HG03159 (cell line): ENCODE data around the gene PYGO1.
"Not testable (repeated sequence)": the region's sequence is repeated elsewhere in the genome, so short reads cannot be mapped to it uniquely, and the experiment has no call there.

Experiments used
- ATAC-seq: cut with Tn5 transposase; IDR thresholded peaks from one replicate; pipeline ENCODE4 v1.9.1; 2021; ENCODE audit warnings: mild to moderate bottlenecking, moderate library complexity; ENCODE audit not compliant: unreplicated experiment

The PYGO1 gene

GRCh38 chr15:55513621-55514413 lies 74.3 kb downstream of the PYGO1 start:
- ATAC-seq: not testable (repeated sequence)

GRCh38 chr15:55513152-55513551 lies 75.0 kb downstream of the PYGO1 start:
- ATAC-seq: no peak

- ATAC-seq: no peak
These were observed 80.6 kb downstream of the PYGO1 start for GRCh38 chr15:55507567-55507966.

GRCh38 chr15:55505407-55505806 lies 82.7 kb downstream of the PYGO1 start:
- ATAC-seq: not testable (repeated sequence)

- no peak for ATAC-seq
These were observed 89.0 kb downstream of the PYGO1 start for GRCh38 chr15:55499151-55499550.

GRCh38 chr15:55498109-55498938 lies 89.8 kb downstream of the PYGO1 start:
- peak; percentile 96 for ATAC-seq

GRCh38 chr15:55496716-55497115 lies 91.4 kb downstream of the PYGO1 start:
- no peak for ATAC-seq

- ATAC-seq: peak; percentile 46
These were observed 93.2 kb downstream of the PYGO1 start for GRCh38 chr15:55494931-55495330.

GRCh38 chr15:55488952-55489600 lies 99.1 kb downstream of the PYGO1 start:
- not testable (repeated sequence) for ATAC-seq
